Tibial nerve (tissue), 4 donors: ENCODE data around the gene RAB11B. TPM values are rescaled to one million over a fixed set of nuclear protein-coding genes. Genes with fewer than 3 reads are reported as not detected.
A peak's percentile ranks its signal among the peaks of the same experiment; 100 is the strongest.
"Not testable (repeated sequence)": the region's sequence is repeated elsewhere in the genome, so short reads cannot be mapped to it uniquely, and the experiment has no call there.

Experiments
- DNase-seq, 2 donors: peaks; one replicate each; pipeline ENCODE4 v3.0.0-alpha.2; 2019; ENCODE audit warnings: low spot score in 2 of 2
- H3K27ac ChIP-seq, 4 donors: fragments of 200-600 bp; sonication (generic) in 3 of 4; one replicate each; pipeline ENCODE4 v1.5.1; 2017 to 2019; ENCODE audit warnings: mild to moderate bottlenecking in 1 of 4
- H3K27me3 ChIP-seq, 2 donors: fragments of 200-600 bp; sonication (generic) in 1 of 2; one replicate each; pipeline versions ENCODE4 v1.5.1 to v1.6.0; 2017 to 2019
- H3K36me3 ChIP-seq, 3 donors: fragments of 200-600 bp; sonication (generic); one replicate each; pipeline ENCODE4 v1.5.1; 2018 to 2019
- H3K4me1 ChIP-seq, 4 donors: fragments of 200-600 bp; sonication (generic) in 3 of 4; one replicate each; pipeline ENCODE4 v1.5.1; 2017 to 2019
- H3K4me3 ChIP-seq, 4 donors: fragments of 200-600 bp; sonication (generic) in 3 of 4; one replicate each; pipeline ENCODE4 v1.5.1; 2017 to 2019; ENCODE audit warnings: mild to moderate bottlenecking in 1 of 4, moderate library complexity in 1 of 4
- H3K9me3 ChIP-seq, 4 donors: fragments of 200-600 bp; sonication (generic) in 3 of 4; one replicate each; pipeline ENCODE4 v1.5.1; 2017 to 2019
- CTCF ChIP-seq, 5 experiments: fragments of 200-600 bp in 3 of 5; fragments of 450-650 bp in 2 of 5; sonication (generic) in 3 of 5; IDR thresholded peaks; one replicate each; pipeline ENCODE4 v1.5.1; 2016 to 2019; ENCODE audit warnings: antibody characterized with exemption in 5 of 5, mild to moderate bottlenecking in 3 of 5, moderate library complexity in 2 of 5
- EP300 ChIP-seq, 2 donors: sonication (generic); formaldehyde crosslinking; IDR thresholded peaks; one replicate each; pipeline ENCODE4 v1.6.1; 2017; ENCODE audit warnings: antibody characterized with exemption in 2 of 2, mild to moderate bottlenecking in 1 of 2
- POLR2A ChIP-seq, 2 donors: fragments of 450-650 bp; IDR thresholded peaks; one replicate each; pipeline ENCODE4 v1.6.1; 2017; ENCODE audit warnings: antibody characterized with exemption in 2 of 2, mild to moderate bottlenecking in 2 of 2, moderate library complexity in 2 of 2
- WGBS, 2 donors: methylation state at CpG; one replicate each; pipeline ENCODE4 v1.1.5; 2018; 5-methylcytosine and 5-hydroxymethylcytosine counted together
- total RNA-seq, 4 donors: library from RNA; depleted of rRNA; stranded (reverse); fragments of >200 nt; gene quantifications; one replicate each; pipeline ENCODE4 v1.1.0, GENCODE V29; 2016

The RAB11B gene
- total RNA-seq, 4 donors from 2014 or later: 35.6 to 147 (median 68.9) TPM

DNA sequence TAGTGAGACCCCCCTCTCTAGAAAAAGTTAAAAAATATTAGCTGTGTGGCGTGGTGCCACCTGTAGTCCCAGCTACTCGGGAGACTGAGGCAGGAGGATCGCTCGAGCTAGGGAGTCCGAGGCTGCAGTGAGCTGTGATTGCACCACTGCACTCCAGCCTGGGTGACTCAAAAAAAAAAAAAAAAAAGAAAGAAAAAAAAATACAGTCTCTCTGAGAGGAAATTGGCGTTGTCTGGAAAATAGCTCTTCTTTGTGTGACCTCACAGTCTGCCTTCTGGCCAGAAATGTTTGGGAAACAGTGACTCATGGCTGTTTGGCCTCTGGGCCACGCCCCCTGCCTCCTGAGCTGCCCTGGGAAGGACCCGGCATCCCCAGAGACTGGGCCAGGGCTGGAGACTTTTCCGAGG lies 33.7 kb downstream of the RAB11B start:
- Histone ChIP-seq H3K27ac (peak overlapping the region; percentile 67 to 95 (median 80)), H3K4me1 (peaks cover 0 to 22% (median 16%) of the 10 kb centered on the region in 4 donors), H3K9me3 (no peaks in the 10 kb centered on the region), H3K36me3 (peaks cover 0 to 43% (median 0%) of the 10 kb centered on the region in 3 donors), H3K27me3 (no peaks in the 10 kb centered on the region), H3K4me3 (peak overlapping the region in 1 of 4 donors; percentile 26)
- no peak for TF ChIP-seq POLR2A (IDR thresholded peaks at IDR 0.05)
- no peak for TF ChIP-seq CTCF (IDR thresholded peaks at IDR 0.05)
- peak; percentile 82 to 96 for TF ChIP-seq EP300 (IDR thresholded peaks at IDR 0.05)
- WGBS, 2 donors: 7% methylated on average over 9 of the region's 9 CpGs
- DNase-seq: peak; percentile 96 to 99

DNA sequence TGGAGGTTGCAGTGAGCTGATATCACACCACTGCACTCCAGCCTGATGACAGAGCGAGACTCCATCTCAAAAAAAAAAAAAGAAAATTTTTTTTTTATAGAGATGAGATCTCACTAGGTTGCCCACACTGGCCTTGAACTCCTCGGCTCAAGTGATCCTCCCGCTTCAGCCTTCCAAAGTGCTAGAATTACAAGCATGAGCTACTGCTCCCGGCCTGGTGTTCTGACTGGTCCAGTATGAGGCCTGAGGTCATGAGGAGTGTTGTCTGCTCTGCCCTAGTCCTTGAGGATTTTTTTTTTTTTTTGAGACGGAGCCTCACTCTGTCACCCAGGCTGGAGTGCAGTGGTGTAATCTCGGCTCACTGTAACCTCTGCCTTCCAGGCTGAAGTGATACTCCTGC lies 35.2 kb downstream of the RAB11B start:
- peaks cover 0 to 22% (median 16%) of the 10 kb centered on the region in 4 donors for H3K4me1 ChIP-seq
- DNase-seq, H3K9me3 ChIP-seq, H3K27me3 ChIP-seq, H3K27ac ChIP-seq, H3K4me3 ChIP-seq: not testable (repeated sequence)
- 90 to 92% methylated on average over 6 of the region's 6 CpGs for WGBS, 2 donors
- peaks cover 0 to 49% (median 0%) of the 10 kb centered on the region in 3 donors for H3K36me3 ChIP-seq

DNA sequence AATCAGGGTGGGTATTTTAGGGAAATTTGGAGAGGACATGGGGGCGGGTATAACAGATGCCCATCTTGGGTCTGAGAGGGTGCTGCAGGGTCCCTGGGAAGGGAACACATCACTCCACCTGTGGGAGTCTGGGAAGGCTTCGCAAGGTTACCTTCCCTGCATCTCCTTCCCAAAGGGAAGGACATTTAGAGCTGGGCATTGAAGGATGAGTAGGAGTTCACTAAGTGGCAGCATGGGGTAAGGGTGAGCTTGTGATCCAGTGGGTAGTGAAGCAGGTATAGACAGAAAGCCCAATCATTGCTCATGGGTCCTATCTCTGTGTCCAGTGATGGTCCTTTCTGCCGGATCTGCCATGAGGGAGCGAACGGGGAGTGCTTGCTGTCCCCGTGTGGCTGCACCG lies 36.1 kb downstream of the RAB11B start:
- Histone ChIP-seq H3K36me3 (peaks cover 0 to 59% (median 0%) of the 10 kb centered on the region in 3 donors), H3K27ac (no peak overlapping the region), H3K9me3 (no peaks in the 10 kb centered on the region), H3K4me3 (no peak overlapping the region), H3K4me1 (peaks cover 0 to 22% (median 16%) of the 10 kb centered on the region in 4 donors), H3K27me3 (no peaks in the 10 kb centered on the region)
- no peak for DNase-seq
- WGBS, 2 donors: 90 to 99% methylated on average over 7 of the region's 7 CpGs
- no peak for TF ChIP-seq EP300 (IDR thresholded peaks at IDR 0.05)
- TF ChIP-seq POLR2A (IDR thresholded peaks at IDR 0.05): no peak
- no peak for TF ChIP-seq CTCF (IDR thresholded peaks at IDR 0.05)

DNA sequence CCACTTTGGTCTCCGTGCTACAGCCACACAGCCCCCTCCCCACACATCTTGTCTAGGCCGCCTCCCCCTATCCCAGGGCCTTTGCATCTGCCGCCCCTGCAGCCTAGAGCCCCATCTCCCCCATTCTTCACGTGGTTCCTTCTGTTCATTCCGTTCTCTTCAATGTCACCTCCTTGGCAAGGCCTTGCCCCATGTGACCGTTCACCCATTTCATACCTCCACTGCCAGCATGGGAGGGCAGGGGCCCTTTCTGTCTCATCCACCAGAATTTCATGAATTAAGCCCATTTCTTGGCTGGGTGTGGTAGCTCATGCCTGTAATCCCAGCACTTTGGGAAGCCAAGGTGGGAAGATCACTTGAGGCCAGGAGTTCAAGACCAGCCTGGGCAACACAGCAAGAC lies 38.9 kb downstream of the RAB11B start:
- H3K9me3 ChIP-seq: no peaks in the 10 kb centered on the region
- no peak for DNase-seq
- no peak overlapping the region for H3K27ac ChIP-seq
- peaks cover 0 to 15% (median 11%) of the 10 kb centered on the region in 4 donors for H3K4me1 ChIP-seq
- no peaks in the 10 kb centered on the region for H3K27me3 ChIP-seq
- H3K4me3 ChIP-seq: no peak overlapping the region
- WGBS, 2 donors: 84 to 89% methylated on average over 6 of the region's 6 CpGs
- no peak for TF ChIP-seq POLR2A (IDR thresholded peaks at IDR 0.05)
- peaks cover 0 to 59% (median 0%) of the 10 kb centered on the region in 3 donors for H3K36me3 ChIP-seq

GRCh38 chr19:8429826-8430225 lies 39.7 kb downstream of the RAB11B start:
- 85 to 94% methylated on average over 6 of the region's 6 CpGs for WGBS, 2 donors
- Histone ChIP-seq H3K4me1 (peaks cover 0 to 14% (median 7%) of the 10 kb centered on the region in 4 donors), H3K27ac (no peak overlapping the region), H3K9me3 (no peaks in the 10 kb centered on the region), H3K36me3 (peaks cover 0 to 59% (median 0%) of the 10 kb centered on the region in 3 donors), H3K27me3 (no peaks in the 10 kb centered on the region), H3K4me3 (no peak overlapping the region)
- DNase-seq: no peak
- TF ChIP-seq POLR2A (IDR thresholded peaks at IDR 0.05): no peak

DNA sequence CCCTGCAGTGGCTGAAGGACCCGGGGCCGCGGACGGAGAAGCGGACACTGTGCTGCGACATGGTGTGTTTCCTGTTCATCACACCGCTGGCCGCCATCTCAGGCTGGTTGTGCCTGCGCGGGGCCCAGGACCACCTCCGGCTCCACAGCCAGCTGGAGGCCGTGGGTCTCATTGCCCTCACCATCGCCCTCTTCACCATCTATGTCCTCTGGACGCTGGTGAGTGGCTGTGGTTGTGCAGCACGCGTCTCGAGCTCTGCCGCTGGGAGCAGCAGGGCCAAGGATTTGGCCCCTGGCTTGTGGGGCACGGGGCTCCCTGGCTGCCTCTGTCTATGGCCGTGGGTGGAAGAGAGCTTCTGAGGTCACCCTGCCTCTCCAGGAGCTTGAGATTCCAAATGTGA lies 40.5 kb downstream of the RAB11B start:
- no peak overlapping the region for H3K4me3 ChIP-seq
- WGBS, 2 donors: 86 to 89% methylated on average over 20 of the region's 20 CpGs
- H3K36me3 ChIP-seq: peaks cover 0 to 64% (median 0%) of the 10 kb centered on the region in 3 donors
- TF ChIP-seq EP300 (IDR thresholded peaks at IDR 0.05) (no peak), CTCF (IDR thresholded peaks at IDR 0.05) (no peak), POLR2A (IDR thresholded peaks at IDR 0.05) (no peak)
- no peaks in the 10 kb centered on the region for H3K9me3 ChIP-seq
- no peak for DNase-seq
- no peaks in the 10 kb centered on the region for H3K27me3 ChIP-seq
- peaks cover 0 to 13% (median 5%) of the 10 kb centered on the region in 4 donors for H3K4me1 ChIP-seq
- no peak overlapping the region for H3K27ac ChIP-seq

GRCh38 chr19:8438236-8438635 lies 48.1 kb downstream of the RAB11B start:
- H3K36me3 ChIP-seq: peaks cover 0 to 34% (median 0%) of the 10 kb centered on the region in 3 donors
- H3K27me3 ChIP-seq: no peaks in the 10 kb centered on the region
- peaks cover 0 to 13% (median 5%) of the 10 kb centered on the region in 4 donors for H3K4me1 ChIP-seq
- H3K4me3 ChIP-seq: no peak overlapping the region
- no peak overlapping the region for H3K27ac ChIP-seq
- WGBS, 2 donors: 92 to 95% methylated on average over 9 to 12 of the region's 12 CpGs
- TF ChIP-seq EP300 (IDR thresholded peaks at IDR 0.05): no peak
- TF ChIP-seq POLR2A (IDR thresholded peaks at IDR 0.05): no peak
- no peak for TF ChIP-seq CTCF (IDR thresholded peaks at IDR 0.05)
- no peaks in the 10 kb centered on the region for H3K9me3 ChIP-seq
- no peak for DNase-seq
